HEK293 (cell line): ENCODE data around the gene LARP1B.
"Not testable (repeated sequence)": the region's sequence is repeated elsewhere in the genome, so short reads cannot be mapped to it uniquely, and the experiment has no call there.

ENCODE experiments used
- CTCF ChIA-PET: fragments of 350-600 bp; formaldehyde crosslinking; extraction: SDS; loops from one replicate; lab custom pipeline; 2021; ENCODE audit warnings: antibody characterized with exemption; lab: Yijun Ruan, JAX
- POLR2A ChIA-PET: fragments of 300-600 bp; formaldehyde crosslinking; extraction: SDS; loops from one replicate; lab custom pipeline; 2020; ENCODE audit warnings: antibody characterized with exemption, inconsistent platforms; lab: Yijun Ruan, JAX
- H3K27ac ChIP-seq: fragments of 200-500 bp; sonication (Bioruptor generic); 2 replicates; pipeline ENCODE4 v1.5.1; 2014; ENCODE audit warnings: low read depth, low read length, control low read depth, inconsistent platforms; ENCODE audit errors: extremely low read depth
- H3K36me3 ChIP-seq, 2 experiments: fragments of 200-500 bp in 1 of 2; sonication (Bioruptor generic) in 1 of 2; 1 replicate in 1 of 2; 2 replicates in 1 of 2; pipeline ENCODE4 v1.5.1; 2014 to 2017; ENCODE audit warnings: inconsistent platforms in 2 of 2, low read length in 2 of 2; ENCODE audit not compliant: control insufficient read depth in 2 of 2, insufficient read depth in 1 of 2
- H3K4me1 ChIP-seq: fragments of 200-500 bp; sonication (Bioruptor generic); 2 replicates; pipeline ENCODE4 v1.5.1; 2014; ENCODE audit warnings: mild to moderate bottlenecking, low read length, inconsistent platforms; ENCODE audit not compliant: control insufficient read depth, insufficient read depth
- H3K4me3 ChIP-seq: 2 replicates; pipeline ENCODE4 v1.5.1; 2011; ENCODE audit warnings: low read depth, mild to moderate bottlenecking, control low read depth, low read length, moderate library complexity
- H3K9me3 ChIP-seq: fragments of 200-500 bp; sonication (Bioruptor generic); 2 replicates; pipeline ENCODE4 v1.5.1; 2014; ENCODE audit warnings: low read depth, low read length, inconsistent platforms; ENCODE audit not compliant: control insufficient read depth, insufficient read depth
- OVOL3 ChIP-seq: fragments of 450-650 bp; formaldehyde crosslinking; IDR thresholded peaks from 2 replicates; pipeline ENCODE4 v1.5.1; 2016; ENCODE audit warnings: missing biosample characterization, missing genetic modification characterization
- SCRT2 ChIP-seq: fragments of 450-650 bp; formaldehyde crosslinking; IDR thresholded peaks from 2 replicates; pipeline ENCODE4 v1.5.1; 2016; ENCODE audit warnings: missing biosample characterization, missing genetic modification characterization
- ZBTB20 ChIP-seq: fragments of 450-650 bp; formaldehyde crosslinking; IDR thresholded peaks from 2 replicates; pipeline ENCODE4 v1.5.1; 2016; ENCODE audit warnings: missing biosample characterization, missing genetic modification characterization
- ZFHX2 ChIP-seq: fragments of 450-650 bp; formaldehyde crosslinking; conservative IDR thresholded peaks from 2 replicates; pipeline ENCODE4 v1.5.1; 2016; ENCODE audit warnings: missing biosample characterization, missing genetic modification characterization
- ZNF175 ChIP-seq: fragments of 450-650 bp; formaldehyde crosslinking; IDR thresholded peaks from 2 replicates; pipeline ENCODE4 v1.5.1; 2016; ENCODE audit warnings: missing biosample characterization, missing genetic modification characterization
- ZNF335 ChIP-seq: fragments of 450-650 bp; formaldehyde crosslinking; conservative IDR thresholded peaks from 2 replicates; pipeline ENCODE4 v1.5.1; 2016; ENCODE audit warnings: missing biosample characterization, missing genetic modification characterization
- ZNF391 ChIP-seq: fragments of 450-650 bp; formaldehyde crosslinking; IDR thresholded peaks from 2 replicates; pipeline ENCODE4 v1.5.1; 2016; ENCODE audit warnings: low read depth, missing biosample characterization, missing genetic modification characterization, borderline replicate concordance
- ZNF394 ChIP-seq: fragments of 450-650 bp; formaldehyde crosslinking; IDR thresholded peaks from 2 replicates; pipeline ENCODE4 v1.5.1; 2016; ENCODE audit warnings: missing biosample characterization, missing genetic modification characterization, mild to moderate bottlenecking, moderate library complexity, borderline replicate concordance
- ZNF501 ChIP-seq: fragments of 450-650 bp; formaldehyde crosslinking; IDR thresholded peaks from 2 replicates; pipeline ENCODE4 v1.5.1; 2016; ENCODE audit warnings: missing biosample characterization, missing genetic modification characterization
- ZNF560 ChIP-seq: fragments of 450-650 bp; formaldehyde crosslinking; IDR thresholded peaks from 2 replicates; pipeline ENCODE4 v1.5.1; 2017; ENCODE audit warnings: missing biosample characterization, missing genetic modification characterization, borderline replicate concordance
- ZNF791 ChIP-seq: fragments of 450-650 bp; formaldehyde crosslinking; IDR thresholded peaks from 2 replicates; pipeline ENCODE4 v1.5.1; 2016; ENCODE audit warnings: missing biosample characterization, missing genetic modification characterization
- ZNF843 ChIP-seq: fragments of 450-650 bp; formaldehyde crosslinking; IDR thresholded peaks from 2 replicates; pipeline ENCODE4 v1.5.1; 2016; ENCODE audit warnings: missing biosample characterization, missing genetic modification characterization
- ZSCAN30 ChIP-seq: fragments of 450-650 bp; IDR thresholded peaks from 2 replicates; pipeline ENCODE4 v1.5.1; 2018; ENCODE audit warnings: missing biosample characterization, mild to moderate bottlenecking, missing genetic modification characterization, moderate library complexity
- TF ChIP-seq, protein P1 (sequence below): fragments of 450-650 bp; formaldehyde crosslinking; IDR thresholded peaks from 2 replicates; pipeline ENCODE4 v1.5.1; 2016; ENCODE audit warnings: missing biosample characterization, missing genetic modification characterization
- TF ChIP-seq, protein P2 (sequence below): fragments of 450-650 bp; formaldehyde crosslinking; IDR thresholded peaks from 2 replicates; pipeline ENCODE4 v1.5.1; 2016; ENCODE audit warnings: missing biosample characterization, missing genetic modification characterization
- TF ChIP-seq, protein P3 (sequence below): fragments of 450-650 bp; formaldehyde crosslinking; IDR thresholded peaks from 2 replicates; pipeline ENCODE4 v1.5.1; 2016; ENCODE audit warnings: missing biosample characterization, missing genetic modification characterization

LARP1B gene

DNA sequence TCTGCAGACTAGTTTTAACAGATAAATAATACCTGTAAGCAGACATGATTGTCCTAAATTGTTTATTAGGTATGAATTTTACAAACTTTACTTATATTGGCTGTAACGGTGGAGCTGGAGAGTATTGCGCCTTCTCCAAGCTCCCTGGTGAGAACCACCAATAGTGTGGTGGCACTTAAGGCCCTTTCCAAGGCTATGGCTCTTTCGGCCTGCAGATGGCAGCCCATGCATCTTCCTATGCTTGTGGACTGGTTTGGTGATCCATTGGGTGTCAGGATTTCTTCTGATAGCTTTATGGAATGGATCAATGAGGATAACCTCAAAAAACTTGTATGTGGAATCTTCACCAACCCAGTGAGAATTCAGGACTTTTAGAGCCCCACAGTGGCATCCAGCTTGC lies 7.8 kb downstream of the LARP1B start (continued):
- TF ChIP-seq, protein P1, sequence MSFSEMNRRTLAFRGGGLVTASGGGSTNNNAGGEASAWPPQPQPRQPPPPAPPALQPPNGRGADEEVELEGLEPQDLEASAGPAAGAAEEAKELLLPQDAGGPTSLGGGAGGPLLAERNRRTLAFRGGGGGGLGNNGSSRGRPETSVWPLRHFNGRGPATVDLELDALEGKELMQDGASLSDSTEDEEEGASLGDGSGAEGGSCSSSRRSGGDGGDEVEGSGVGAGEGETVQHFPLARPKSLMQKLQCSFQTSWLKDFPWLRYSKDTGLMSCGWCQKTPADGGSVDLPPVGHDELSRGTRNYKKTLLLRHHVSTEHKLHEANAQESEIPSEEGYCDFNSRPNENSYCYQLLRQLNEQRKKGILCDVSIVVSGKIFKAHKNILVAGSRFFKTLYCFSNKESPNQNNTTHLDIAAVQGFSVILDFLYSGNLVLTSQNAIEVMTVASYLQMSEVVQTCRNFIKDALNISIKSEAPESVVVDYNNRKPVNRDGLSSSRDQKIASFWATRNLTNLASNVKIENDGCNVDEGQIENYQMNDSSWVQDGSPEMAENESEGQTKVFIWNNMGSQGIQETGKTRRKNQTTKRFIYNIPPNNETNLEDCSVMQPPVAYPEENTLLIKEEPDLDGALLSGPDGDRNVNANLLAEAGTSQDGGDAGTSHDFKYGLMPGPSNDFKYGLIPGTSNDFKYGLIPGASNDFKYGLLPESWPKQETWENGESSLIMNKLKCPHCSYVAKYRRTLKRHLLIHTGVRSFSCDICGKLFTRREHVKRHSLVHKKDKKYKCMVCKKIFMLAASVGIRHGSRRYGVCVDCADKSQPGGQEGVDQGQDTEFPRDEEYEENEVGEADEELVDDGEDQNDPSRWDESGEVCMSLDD = no peak
- no peak for TF ChIP-seq OVOL3 (tag by site-specific recombination)
- TF ChIP-seq, protein P2, sequence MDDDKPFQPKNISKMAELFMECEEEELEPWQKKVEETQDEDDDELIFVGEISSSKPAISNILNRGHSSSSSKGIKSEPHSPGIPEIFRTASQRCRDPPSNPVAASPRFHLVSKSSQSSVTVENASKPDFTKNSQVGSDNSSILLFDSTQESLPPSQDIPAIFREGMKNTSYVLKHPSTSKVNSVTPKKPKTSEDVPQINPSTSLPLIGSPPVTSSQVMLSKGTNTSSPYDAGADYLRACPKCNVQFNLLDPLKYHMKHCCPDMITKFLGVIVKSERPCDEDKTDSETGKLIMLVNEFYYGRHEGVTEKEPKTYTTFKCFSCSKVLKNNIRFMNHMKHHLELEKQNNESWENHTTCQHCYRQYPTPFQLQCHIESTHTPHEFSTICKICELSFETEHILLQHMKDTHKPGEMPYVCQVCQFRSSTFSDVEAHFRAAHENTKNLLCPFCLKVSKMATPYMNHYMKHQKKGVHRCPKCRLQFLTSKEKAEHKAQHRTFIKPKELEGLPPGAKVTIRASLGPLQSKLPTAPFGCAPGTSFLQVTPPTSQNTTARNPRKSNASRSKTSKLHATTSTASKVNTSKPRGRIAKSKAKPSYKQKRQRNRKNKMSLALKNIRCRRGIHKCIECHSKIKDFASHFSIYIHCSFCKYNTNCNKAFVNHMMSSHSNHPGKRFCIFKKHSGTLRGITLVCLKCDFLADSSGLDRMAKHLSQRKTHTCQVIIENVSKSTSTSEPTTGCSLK (tag by site-specific recombination) = no peak

DNA sequence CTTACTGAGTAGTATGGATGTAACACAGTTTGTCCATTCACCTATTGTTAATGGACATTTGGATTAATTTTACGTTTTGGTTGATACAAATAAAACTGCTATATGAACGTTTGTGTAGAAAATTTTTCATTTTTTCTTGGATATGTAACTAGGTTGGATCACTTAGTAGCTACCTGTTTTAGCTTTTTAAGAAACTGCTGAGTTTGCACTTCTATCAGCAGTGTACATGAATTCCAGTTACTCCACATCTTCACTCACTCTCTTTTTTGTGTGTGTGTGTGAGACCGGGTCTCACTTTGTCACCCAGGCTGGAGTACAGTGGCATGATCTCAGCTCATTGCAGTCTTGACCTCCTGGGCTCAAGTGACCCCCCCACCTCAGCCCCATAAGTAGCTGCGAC lies 15.4 kb downstream of the LARP1B start:
- Histone ChIP-seq H3K27ac (no peak overlapping the region), H3K4me1 (no peaks in the 10 kb centered on the region), H3K4me3 (no peak overlapping the region), H3K9me3 (no peaks in the 10 kb centered on the region), H3K36me3 (peaks cover 7 to 46% of the 10 kb centered on the region in 2 experiments; a peak in 2 of 3 replicates)
- no peak for TF ChIP-seq ZNF843 (tag by site-specific recombination)
- no peak for TF ChIP-seq ZNF335 (tag by site-specific recombination)
- no peak for TF ChIP-seq ZNF175
- TF ChIP-seq ZBTB20 = no peak
- TF ChIP-seq ZNF791 = no peak
- TF ChIP-seq ZSCAN30 (tag by site-specific recombination) = no peak
- TF ChIP-seq ZNF501 (tag by site-specific recombination) = no peak
- TF ChIP-seq, protein P3, sequence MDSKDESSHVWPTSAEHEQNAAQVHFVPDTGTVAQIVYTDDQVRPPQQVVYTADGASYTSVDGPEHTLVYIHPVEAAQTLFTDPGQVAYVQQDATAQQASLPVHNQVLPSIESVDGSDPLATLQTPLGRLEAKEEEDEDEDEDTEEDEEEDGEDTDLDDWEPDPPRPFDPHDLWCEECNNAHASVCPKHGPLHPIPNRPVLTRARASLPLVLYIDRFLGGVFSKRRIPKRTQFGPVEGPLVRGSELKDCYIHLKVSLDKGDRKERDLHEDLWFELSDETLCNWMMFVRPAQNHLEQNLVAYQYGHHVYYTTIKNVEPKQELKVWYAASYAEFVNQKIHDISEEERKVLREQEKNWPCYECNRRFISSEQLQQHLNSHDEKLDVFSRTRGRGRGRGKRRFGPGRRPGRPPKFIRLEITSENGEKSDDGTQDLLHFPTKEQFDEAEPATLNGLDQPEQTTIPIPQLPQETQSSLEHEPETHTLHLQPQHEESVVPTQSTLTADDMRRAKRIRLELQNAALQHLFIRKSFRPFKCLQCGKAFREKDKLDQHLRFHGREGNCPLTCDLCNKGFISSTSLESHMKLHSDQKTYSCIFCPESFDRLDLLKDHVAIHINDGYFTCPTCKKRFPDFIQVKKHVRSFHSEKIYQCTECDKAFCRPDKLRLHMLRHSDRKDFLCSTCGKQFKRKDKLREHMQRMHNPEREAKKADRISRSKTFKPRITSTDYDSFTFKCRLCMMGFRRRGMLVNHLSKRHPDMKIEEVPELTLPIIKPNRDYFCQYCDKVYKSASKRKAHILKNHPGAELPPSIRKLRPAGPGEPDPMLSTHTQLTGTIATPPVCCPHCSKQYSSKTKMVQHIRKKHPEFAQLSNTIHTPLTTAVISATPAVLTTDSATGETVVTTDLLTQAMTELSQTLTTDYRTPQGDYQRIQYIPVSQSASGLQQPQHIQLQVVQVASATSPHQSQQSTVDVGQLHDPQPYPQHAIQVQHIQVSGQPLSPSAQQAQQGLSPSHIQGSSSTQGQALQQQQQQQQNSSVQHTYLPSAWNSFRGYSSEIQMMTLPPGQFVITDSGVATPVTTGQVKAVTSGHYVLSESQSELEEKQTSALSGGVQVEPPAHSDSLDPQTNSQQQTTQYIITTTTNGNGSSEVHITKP (tag by site-specific recombination) = no peak
- no peak for TF ChIP-seq ZNF560 (tag by site-specific recombination)
- TF ChIP-seq ZNF394 (tag by site-specific recombination) = no peak
- TF ChIP-seq ZNF391 (tag by site-specific recombination) = no peak
- no peak for TF ChIP-seq SCRT2 (tag by site-specific recombination)
- TF ChIP-seq ZFHX2 (tag by site-specific recombination) = no peak
- POLR2A ChIA-PET = no interaction called here
- CTCF ChIA-PET = no interaction called here

DNA sequence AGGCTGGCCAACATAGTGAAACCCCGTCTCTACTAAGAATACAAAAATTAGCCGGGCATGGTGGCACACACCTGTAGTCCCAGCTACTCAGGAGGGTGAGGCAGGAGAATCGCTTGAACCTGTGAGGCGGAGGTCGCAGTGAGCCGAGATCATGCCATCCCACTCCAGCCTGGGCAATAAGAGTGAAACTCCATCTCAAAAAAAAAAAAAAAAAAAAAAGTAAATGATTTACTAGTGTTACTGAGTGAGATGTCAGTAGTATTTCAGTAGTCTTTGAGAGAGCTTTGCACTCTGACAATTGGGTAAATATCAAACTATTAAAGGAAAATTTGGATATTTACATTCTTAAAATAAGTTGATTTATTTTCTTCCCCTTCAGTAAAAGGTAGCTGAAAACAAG lies 34.2 kb downstream of the LARP1B start:
- H3K27ac ChIP-seq, H3K9me3 ChIP-seq, POLR2A ChIA-PET, H3K4me3 ChIP-seq, CTCF ChIA-PET, H3K4me1 ChIP-seq: not testable (repeated sequence)
- H3K36me3 ChIP-seq = peaks cover 27 to 49% of the 10 kb centered on the region in 2 experiments
